ENCODE data around the gene ATXN7. TPM values are rescaled to one million over a fixed set of nuclear protein-coding genes. Genes with fewer than 3 reads are reported as not detected.

The ATXN7 gene
- total and polyA plus RNA-seq, 2 of the 13 experiments (the other 11 are each of a cell fraction or from before 2014, with no cell fraction given): 13.8 to 20.0 TPM

DNA sequence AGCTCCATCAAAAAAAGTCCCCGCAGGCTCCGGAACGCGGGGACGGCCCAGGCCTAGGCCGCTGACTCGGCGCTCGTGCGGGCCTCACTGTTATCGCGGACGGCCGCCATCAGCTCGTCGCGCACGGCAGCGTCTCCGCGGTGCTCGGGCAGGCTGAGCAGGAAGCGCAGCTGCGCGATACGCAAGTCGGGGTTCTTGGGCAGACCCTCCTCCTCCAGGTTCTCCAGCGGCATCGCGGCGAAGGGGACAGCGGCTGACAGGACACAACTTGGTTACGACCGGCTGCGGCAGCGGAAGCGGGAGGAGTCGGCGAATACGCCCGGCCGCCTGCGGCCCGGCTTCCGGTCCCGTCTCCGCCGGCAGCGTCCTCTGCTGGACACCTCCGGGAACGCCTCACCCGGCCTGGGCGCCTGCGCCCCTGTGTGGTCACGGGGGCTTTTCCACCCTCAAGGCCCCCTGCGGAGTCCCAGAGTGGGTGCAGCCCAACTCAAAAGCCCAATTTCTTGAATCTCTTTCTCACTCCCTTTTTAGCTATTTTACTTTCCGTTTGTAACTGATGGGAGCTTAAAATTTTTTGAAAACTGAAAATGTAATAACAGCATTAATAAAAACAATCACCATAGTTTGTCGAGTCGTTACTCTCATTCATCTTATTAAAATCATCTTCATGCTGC lies 159.7 kb downstream of the ATXN7 start, which contains the start of gene PSMD6 (continued):
- TF ChIP-seq, protein P1, sequence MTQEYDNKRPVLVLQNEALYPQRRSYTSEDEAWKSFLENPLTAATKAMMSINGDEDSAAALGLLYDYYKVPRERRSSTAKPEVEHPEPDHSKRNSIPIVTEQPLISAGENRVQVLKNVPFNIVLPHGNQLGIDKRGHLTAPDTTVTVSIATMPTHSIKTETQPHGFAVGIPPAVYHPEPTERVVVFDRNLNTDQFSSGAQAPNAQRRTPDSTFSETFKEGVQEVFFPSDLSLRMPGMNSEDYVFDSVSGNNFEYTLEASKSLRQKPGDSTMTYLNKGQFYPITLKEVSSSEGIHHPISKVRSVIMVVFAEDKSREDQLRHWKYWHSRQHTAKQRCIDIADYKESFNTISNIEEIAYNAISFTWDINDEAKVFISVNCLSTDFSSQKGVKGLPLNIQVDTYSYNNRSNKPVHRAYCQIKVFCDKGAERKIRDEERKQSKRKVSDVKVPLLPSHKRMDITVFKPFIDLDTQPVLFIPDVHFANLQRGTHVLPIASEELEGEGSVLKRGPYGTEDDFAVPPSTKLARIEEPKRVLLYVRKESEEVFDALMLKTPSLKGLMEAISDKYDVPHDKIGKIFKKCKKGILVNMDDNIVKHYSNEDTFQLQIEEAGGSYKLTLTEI (CRISPR knock-in tag; conservative IDR thresholded peaks at IDR 0.05): no peak
- TF ChIP-seq TGIF2 (CRISPR knock-in tag; IDR thresholded peaks at IDR 0.05) (peak; percentile 73), NRL (CRISPR knock-in tag; IDR thresholded peaks at IDR 0.05; ENCODE audit: borderline replicate concordance) (peak; percentile 88; the same call in 1 of the 2 replicates), SMARCC2 (IDR thresholded peaks at IDR 0.05) (no peak), ZSCAN25 (CRISPR knock-in tag; IDR thresholded peaks at IDR 0.05) (no peak), ZNF350 (CRISPR knock-in tag; IDR thresholded peaks at IDR 0.05; ENCODE audit: borderline replicate concordance, low read depth) (peak; percentile 92), ZFAT (CRISPR knock-in tag; conservative IDR thresholded peaks at IDR 0.05) (no peak), ZNF772 (CRISPR knock-in tag; IDR thresholded peaks at IDR 0.05) (peak; percentile 86), HOXA7 (CRISPR knock-in tag; IDR thresholded peaks at IDR 0.05) (no peak), TBX2 (CRISPR knock-in tag; IDR thresholded peaks at IDR 0.05; ENCODE audit: borderline replicate concordance) (peak; percentile 81), RFX5 (IDR thresholded peaks at IDR 0.05; ENCODE audit: low read depth, low read length) (no peak), CHCHD3 (CRISPR knock-in tag; IDR thresholded peaks at IDR 0.05) (0 out of 2 replicates have a peak, but pooled peaks have one; percentile 61), MTA1 (CRISPR knock-in tag; IDR thresholded peaks at IDR 0.05; ENCODE audit: borderline replicate concordance) (peak; percentile 54; the same call in 1 of the 2 replicates)
- TF ChIP-seq, protein P2, sequence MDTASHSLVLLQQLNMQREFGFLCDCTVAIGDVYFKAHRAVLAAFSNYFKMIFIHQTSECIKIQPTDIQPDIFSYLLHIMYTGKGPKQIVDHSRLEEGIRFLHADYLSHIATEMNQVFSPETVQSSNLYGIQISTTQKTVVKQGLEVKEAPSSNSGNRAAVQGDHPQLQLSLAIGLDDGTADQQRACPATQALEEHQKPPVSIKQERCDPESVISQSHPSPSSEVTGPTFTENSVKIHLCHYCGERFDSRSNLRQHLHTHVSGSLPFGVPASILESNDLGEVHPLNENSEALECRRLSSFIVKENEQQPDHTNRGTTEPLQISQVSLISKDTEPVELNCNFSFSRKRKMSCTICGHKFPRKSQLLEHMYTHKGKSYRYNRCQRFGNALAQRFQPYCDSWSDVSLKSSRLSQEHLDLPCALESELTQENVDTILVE (CRISPR knock-in tag; IDR thresholded peaks at IDR 0.05): peak; percentile 32; the same call in 1 of the 2 replicates
- TF ChIP-seq, protein P3, sequence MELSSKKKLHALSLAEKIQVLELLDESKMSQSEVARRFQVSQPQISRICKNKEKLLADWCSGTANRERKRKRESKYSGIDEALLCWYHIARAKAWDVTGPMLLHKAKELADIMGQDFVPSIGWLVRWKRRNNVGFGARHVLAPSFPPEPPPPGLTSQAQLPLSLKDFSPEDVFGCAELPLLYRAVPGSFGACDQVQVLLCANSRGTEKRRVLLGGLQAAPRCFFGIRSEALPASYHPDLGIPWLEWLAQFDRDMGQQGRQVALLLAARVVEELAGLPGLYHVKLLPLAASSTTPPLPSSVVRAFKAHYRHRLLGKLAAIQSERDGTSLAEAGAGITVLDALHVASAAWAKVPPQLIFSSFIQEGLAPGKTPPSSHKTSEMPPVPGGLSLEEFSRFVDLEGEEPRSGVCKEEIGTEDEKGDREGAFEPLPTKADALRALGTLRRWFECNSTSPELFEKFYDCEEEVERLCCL (CRISPR knock-in tag; IDR thresholded peaks at IDR 0.05; ENCODE audit: borderline replicate concordance): no peak
- TF ChIP-seq, protein P4, sequence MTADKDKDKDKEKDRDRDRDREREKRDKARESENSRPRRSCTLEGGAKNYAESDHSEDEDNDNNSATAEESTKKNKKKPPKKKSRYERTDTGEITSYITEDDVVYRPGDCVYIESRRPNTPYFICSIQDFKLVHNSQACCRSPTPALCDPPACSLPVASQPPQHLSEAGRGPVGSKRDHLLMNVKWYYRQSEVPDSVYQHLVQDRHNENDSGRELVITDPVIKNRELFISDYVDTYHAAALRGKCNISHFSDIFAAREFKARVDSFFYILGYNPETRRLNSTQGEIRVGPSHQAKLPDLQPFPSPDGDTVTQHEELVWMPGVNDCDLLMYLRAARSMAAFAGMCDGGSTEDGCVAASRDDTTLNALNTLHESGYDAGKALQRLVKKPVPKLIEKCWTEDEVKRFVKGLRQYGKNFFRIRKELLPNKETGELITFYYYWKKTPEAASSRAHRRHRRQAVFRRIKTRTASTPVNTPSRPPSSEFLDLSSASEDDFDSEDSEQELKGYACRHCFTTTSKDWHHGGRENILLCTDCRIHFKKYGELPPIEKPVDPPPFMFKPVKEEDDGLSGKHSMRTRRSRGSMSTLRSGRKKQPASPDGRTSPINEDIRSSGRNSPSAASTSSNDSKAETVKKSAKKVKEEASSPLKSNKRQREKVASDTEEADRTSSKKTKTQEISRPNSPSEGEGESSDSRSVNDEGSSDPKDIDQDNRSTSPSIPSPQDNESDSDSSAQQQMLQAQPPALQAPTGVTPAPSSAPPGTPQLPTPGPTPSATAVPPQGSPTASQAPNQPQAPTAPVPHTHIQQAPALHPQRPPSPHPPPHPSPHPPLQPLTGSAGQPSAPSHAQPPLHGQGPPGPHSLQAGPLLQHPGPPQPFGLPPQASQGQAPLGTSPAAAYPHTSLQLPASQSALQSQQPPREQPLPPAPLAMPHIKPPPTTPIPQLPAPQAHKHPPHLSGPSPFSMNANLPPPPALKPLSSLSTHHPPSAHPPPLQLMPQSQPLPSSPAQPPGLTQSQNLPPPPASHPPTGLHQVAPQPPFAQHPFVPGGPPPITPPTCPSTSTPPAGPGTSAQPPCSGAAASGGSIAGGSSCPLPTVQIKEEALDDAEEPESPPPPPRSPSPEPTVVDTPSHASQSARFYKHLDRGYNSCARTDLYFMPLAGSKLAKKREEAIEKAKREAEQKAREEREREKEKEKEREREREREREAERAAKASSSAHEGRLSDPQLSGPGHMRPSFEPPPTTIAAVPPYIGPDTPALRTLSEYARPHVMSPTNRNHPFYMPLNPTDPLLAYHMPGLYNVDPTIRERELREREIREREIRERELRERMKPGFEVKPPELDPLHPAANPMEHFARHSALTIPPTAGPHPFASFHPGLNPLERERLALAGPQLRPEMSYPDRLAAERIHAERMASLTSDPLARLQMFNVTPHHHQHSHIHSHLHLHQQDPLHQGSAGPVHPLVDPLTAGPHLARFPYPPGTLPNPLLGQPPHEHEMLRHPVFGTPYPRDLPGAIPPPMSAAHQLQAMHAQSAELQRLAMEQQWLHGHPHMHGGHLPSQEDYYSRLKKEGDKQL (CRISPR knock-in tag; IDR thresholded peaks at IDR 0.05; ENCODE audit: low read depth): 0 out of 2 replicates have a peak, but pooled peaks have one; percentile 27
- TF ChIP-seq, protein P5, sequence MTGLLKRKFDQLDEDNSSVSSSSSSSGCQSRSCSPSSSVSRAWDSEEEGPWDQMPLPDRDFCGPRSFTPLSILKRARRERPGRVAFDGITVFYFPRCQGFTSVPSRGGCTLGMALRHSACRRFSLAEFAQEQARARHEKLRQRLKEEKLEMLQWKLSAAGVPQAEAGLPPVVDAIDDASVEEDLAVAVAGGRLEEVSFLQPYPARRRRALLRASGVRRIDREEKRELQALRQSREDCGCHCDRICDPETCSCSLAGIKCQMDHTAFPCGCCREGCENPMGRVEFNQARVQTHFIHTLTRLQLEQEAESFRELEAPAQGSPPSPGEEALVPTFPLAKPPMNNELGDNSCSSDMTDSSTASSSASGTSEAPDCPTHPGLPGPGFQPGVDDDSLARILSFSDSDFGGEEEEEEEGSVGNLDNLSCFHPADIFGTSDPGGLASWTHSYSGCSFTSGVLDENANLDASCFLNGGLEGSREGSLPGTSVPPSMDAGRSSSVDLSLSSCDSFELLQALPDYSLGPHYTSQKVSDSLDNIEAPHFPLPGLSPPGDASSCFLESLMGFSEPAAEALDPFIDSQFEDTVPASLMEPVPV (CRISPR knock-in tag; IDR thresholded peaks at IDR 0.05): peak; percentile 93; the same call in 1 of the 2 replicates

Measured in HepG2 (cell line).